Thyroid gland (tissue), 4 donors: Measurements from ENCODE around the gene EIF2B4.

Experiments
- CTCF ChIP-seq, 6 experiments: fragments of 200-600 bp in 3 of 6; fragments of 450-650 bp in 3 of 6; sonication (generic) in 3 of 6; IDR thresholded peaks; one replicate each; pipeline ENCODE4 v1.5.1; 2016 to 2019; ENCODE audit warnings: antibody characterized with exemption in 6 of 6, mild to moderate bottlenecking in 2 of 6, inconsistent platforms in 1 of 6, moderate library complexity in 1 of 6
- POLR2A ChIP-seq, 2 donors: fragments of 450-650 bp; IDR thresholded peaks; one replicate each; pipeline ENCODE4 v1.6.1; 2017; ENCODE audit warnings: antibody characterized with exemption in 2 of 2, mild to moderate bottlenecking in 2 of 2, moderate library complexity in 1 of 2

DNA sequence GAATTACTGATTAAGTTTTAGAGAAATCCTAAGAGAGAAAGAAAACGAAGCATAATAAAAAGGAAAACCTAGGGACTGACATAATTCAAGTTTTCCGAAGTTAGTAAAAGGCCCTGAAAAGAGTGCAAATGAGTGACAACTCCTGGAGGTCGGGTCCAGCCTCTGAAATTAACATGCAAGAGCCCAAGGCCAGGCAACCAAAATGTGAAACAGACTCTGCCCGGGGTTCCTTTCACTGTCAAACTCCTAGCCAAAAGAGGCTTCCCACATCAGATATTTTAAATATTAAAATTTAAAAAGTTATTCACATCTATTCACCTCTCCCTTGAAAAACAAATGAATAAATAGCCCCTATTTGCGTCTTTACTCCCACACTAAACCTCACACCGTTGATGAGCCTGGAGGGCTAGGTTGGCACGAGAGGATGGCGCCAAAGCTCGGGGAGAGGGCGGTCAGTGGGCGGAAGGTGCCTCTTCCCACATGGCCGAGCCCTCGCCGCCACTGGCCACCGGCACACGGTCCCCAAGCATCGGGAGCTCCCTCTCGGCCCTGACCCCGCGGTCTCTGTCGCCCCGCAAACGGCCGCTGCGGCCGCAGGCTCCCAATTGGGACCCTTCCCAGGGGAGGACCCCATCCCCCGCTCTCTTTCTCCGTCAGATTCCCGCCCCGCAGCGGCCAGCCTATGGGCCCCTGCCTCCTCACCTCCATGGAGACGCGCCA is 38.6 kb upstream of the EIF2B4 start:
- TF ChIP-seq CTCF (IDR thresholded peaks at IDR 0.05) (no peak), POLR2A (IDR thresholded peaks at IDR 0.05) (no peak)
